ENCODE measurements around the gene NAT16. TPM values are rescaled to one million over a fixed set of nuclear protein-coding genes. Genes with fewer than 3 reads are reported as not detected.

Gene NAT16
- total and polyA plus RNA-seq, 10 of the 15 experiments (the other 5 are each of a cell fraction or from before 2014, with no cell fraction given) = not detected

DNA sequence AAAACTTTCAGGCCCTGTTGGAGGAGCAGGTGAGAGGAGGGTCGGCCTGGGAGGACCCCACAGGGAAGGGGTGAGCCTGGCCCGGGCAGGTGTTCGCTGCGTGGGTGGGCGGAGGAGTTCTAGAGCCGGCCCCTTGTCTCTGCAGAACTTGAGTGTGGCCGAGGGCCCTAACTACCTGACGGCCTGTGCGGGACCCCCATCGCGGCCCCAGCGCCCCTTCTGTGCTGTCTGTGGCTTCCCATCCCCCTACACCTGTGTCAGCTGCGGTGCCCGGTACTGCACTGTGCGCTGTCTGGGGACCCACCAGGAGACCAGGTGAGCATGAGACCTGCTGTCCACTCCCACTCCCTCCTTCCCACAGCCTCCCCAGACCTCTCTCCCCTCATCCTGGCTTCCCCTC, 43.4 kb upstream of the NAT16 start:
- intact Hi-C loops (cut with micrococcal nuclease; ENCODE audit: unreplicated experiment) = no loop called here
- Histone ChIP-seq H2AFZ (ENCODE audit: control insufficient read depth, low read depth, low read length) (no peak overlapping the region), H3K79me2 (ENCODE audit: control insufficient read depth, insufficient read depth, low read length) (peaks cover 6% of the 10 kb centered on the region), H3K4me1 (ENCODE audit: control insufficient read depth, insufficient read depth, low read length) (no peaks in the 10 kb centered on the region), H3K4me2 (ENCODE audit: control insufficient read depth, insufficient read depth) (no peak overlapping the region), H3K9me3 (replicated peaks; ENCODE audit: control insufficient read depth, insufficient read depth, low read length) (no peaks in the 10 kb centered on the region), H4K20me1 (ENCODE audit: control insufficient read depth, insufficient read depth) (no peaks in the 10 kb centered on the region), H3K9ac (ENCODE audit: control insufficient read depth, insufficient read depth, low read length) (no peak overlapping the region), H3K27me3 (replicated peaks in 1 of 2; ENCODE audit: control insufficient read depth in 2 of 2, insufficient read depth in 2 of 2, low read length in 1 of 2) (no peaks in the 10 kb centered on the region), H3K27ac (ENCODE audit: control insufficient read depth, insufficient read depth) (no peak overlapping the region), H3K36me3 (ENCODE audit: control insufficient read depth in 2 of 2, insufficient read depth in 2 of 2, low read length in 1 of 2) (peaks cover 7 to 9% of the 10 kb centered on the region in 2 experiments), H3K4me3 (no peak overlapping the region)
- ChIA-PET CTCF (no interaction called here), SMC1A (ENCODE audit: uncharacterized antibody, unreplicated experiment) (no interaction called here), POLR2A (no interaction called here), RAD21 (ENCODE audit: unreplicated experiment) (no interaction called here)
- 95% methylated on average over 13 of the region's 15 CpGs for WGBS (ENCODE audit: insufficient coverage, insufficient replicate concordance, low lambda C conversion rate, missing lambda C conversion rate)
- ATAC-seq (no peak), FAIRE-seq (no peak), DNase-seq (ENCODE audit: low read depth, low spot score) (no peak)
- no peak for TF ChIP-seq TARDBP (IDR thresholded peaks at IDR 0.05; ENCODE audit: borderline replicate concordance)
- TF ChIP-seq GABPA (IDR thresholded peaks at IDR 0.05; ENCODE audit: low read depth) = no peak
- no peak for TF ChIP-seq DPF2 (IDR thresholded peaks at IDR 0.05)
- no peak for TF ChIP-seq CHD2 (IDR thresholded peaks at IDR 0.05; ENCODE audit: borderline replicate concordance, low read depth, low read length)
- TF ChIP-seq KLF5 (IDR thresholded peaks at IDR 0.05; ENCODE audit: partially characterized antibody) = no peak
- TF ChIP-seq, protein P1, sequence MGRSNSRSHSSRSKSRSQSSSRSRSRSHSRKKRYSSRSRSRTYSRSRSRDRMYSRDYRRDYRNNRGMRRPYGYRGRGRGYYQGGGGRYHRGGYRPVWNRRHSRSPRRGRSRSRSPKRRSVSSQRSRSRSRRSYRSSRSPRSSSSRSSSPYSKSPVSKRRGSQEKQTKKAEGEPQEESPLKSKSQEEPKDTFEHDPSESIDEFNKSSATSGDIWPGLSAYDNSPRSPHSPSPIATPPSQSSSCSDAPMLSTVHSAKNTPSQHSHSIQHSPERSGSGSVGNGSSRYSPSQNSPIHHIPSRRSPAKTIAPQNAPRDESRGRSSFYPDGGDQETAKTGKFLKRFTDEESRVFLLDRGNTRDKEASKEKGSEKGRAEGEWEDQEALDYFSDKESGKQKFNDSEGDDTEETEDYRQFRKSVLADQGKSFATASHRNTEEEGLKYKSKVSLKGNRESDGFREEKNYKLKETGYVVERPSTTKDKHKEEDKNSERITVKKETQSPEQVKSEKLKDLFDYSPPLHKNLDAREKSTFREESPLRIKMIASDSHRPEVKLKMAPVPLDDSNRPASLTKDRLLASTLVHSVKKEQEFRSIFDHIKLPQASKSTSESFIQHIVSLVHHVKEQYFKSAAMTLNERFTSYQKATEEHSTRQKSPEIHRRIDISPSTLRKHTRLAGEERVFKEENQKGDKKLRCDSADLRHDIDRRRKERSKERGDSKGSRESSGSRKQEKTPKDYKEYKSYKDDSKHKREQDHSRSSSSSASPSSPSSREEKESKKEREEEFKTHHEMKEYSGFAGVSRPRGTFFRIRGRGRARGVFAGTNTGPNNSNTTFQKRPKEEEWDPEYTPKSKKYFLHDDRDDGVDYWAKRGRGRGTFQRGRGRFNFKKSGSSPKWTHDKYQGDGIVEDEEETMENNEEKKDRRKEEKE (IDR thresholded peaks at IDR 0.05) = no peak
- no peak for TF ChIP-seq HDGF (IDR thresholded peaks at IDR 0.05)
- no peak for TF ChIP-seq SP1 (IDR thresholded peaks at IDR 0.05; ENCODE audit: low read depth, low read length)
- no peak for TF ChIP-seq IKZF2 (IDR thresholded peaks at IDR 0.05)
- no peak for TF ChIP-seq NBN (IDR thresholded peaks at IDR 0.05)
- no peak for TF ChIP-seq ZBTB40 (IDR thresholded peaks at IDR 0.05; ENCODE audit: borderline replicate concordance)
- TF ChIP-seq, protein P2, sequence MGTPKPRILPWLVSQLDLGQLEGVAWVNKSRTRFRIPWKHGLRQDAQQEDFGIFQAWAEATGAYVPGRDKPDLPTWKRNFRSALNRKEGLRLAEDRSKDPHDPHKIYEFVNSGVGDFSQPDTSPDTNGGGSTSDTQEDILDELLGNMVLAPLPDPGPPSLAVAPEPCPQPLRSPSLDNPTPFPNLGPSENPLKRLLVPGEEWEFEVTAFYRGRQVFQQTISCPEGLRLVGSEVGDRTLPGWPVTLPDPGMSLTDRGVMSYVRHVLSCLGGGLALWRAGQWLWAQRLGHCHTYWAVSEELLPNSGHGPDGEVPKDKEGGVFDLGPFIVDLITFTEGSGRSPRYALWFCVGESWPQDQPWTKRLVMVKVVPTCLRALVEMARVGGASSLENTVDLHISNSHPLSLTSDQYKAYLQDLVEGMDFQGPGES (IDR thresholded peaks at IDR 0.05) = no peak
- TF ChIP-seq, protein P3, sequence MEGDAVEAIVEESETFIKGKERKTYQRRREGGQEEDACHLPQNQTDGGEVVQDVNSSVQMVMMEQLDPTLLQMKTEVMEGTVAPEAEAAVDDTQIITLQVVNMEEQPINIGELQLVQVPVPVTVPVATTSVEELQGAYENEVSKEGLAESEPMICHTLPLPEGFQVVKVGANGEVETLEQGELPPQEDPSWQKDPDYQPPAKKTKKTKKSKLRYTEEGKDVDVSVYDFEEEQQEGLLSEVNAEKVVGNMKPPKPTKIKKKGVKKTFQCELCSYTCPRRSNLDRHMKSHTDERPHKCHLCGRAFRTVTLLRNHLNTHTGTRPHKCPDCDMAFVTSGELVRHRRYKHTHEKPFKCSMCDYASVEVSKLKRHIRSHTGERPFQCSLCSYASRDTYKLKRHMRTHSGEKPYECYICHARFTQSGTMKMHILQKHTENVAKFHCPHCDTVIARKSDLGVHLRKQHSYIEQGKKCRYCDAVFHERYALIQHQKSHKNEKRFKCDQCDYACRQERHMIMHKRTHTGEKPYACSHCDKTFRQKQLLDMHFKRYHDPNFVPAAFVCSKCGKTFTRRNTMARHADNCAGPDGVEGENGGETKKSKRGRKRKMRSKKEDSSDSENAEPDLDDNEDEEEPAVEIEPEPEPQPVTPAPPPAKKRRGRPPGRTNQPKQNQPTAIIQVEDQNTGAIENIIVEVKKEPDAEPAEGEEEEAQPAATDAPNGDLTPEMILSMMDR (IDR thresholded peaks at IDR 0.05 in 2 of 3, conservative IDR thresholded peaks at IDR 0.05 in 1 of 3; ENCODE audit: control insufficient read depth in 2 of 3, extremely low read depth in 1 of 3, insufficient read depth in 1 of 3, low read depth in 3 of 3, low read length in 3 of 3) = no peak
- BruUV-seq (replicated peaks) = no TSS peak
- in situ Hi-C loops (cut with MboI) = no loop called here

All from GM12878 (cell line).